ENCODE results near the gene CHST12.
A peak's percentile ranks its signal among the peaks of the same experiment; 100 is the strongest.

Gene CHST12

DNA sequence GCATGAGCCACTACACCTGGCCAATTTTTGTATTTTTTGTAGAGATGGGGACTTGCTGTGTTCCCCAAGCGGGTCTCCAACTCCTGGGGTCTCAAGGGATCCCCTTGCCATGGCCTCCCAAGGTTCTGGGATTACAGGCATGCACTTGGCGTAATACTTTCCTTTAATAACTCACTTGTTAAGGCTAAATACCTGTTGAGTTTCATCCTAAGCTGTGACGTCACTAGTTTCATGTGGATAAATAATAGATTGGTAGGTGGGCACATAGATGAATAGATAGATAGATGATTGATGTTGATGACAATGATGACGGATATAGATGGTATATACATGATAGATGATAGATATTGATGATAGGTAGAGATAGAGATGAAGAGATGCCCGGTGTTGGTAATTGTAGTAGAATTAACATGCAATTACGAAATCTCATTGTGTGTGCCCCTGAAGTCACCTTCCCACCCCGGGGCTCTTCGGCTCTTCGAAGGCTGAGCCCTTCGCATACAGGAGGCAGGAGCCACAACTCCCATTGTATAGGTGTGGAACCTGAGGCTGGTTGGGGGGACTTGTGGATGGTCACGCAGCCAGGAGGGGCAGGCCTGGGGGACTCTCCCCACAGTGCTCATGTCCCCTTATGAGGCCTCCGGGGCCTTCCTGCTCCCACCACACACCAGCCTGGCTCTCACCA lies 70.2 kb downstream of the CHST12 start:
- Mint-ChIP-seq H3K36me3 (ENCODE audit: low read depth) (no peaks in the 10 kb centered on the region), H3K27me3 (peaks cover 45% of the 10 kb centered on the region), H3K27ac (no peak overlapping the region), H3K4me1 (ENCODE audit: low read depth) (peaks cover 46% of the 10 kb centered on the region), H3K9me3 (no peaks in the 10 kb centered on the region), H3K4me3 (no peak overlapping the region)
- intact Hi-C loops (cut with micrococcal nuclease) = no loop called here

DNA sequence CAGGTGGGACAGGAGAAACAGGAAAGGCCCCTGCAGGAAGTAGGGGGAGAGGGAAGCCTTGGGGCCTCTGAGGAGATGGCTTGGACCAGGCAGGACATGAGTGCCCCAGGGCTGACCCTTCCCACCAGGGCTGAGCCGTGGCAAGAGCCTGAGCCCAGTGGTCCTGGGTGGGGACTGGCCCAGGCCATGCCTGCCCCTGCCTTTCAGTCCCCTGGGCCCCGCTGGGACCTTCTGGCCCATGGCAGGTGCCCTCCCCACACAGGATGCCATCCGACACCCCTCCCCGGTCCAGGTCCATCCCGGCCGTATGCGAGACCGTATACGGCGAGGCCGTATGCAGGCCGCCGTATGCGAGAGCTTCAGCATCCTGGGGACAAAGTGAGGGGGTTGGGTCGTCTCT lies 70.8 kb downstream of the CHST12 start:
- Mint-ChIP-seq H3K27me3 (peaks cover 51% of the 10 kb centered on the region), H3K27ac (no peak overlapping the region), H3K9me3 (no peaks in the 10 kb centered on the region), H3K4me1 (ENCODE audit: low read depth) (peaks cover 42% of the 10 kb centered on the region), H3K4me3 (no peak overlapping the region), H3K36me3 (ENCODE audit: low read depth) (no peaks in the 10 kb centered on the region)
- intact Hi-C loops (cut with micrococcal nuclease) = no loop called here

DNA sequence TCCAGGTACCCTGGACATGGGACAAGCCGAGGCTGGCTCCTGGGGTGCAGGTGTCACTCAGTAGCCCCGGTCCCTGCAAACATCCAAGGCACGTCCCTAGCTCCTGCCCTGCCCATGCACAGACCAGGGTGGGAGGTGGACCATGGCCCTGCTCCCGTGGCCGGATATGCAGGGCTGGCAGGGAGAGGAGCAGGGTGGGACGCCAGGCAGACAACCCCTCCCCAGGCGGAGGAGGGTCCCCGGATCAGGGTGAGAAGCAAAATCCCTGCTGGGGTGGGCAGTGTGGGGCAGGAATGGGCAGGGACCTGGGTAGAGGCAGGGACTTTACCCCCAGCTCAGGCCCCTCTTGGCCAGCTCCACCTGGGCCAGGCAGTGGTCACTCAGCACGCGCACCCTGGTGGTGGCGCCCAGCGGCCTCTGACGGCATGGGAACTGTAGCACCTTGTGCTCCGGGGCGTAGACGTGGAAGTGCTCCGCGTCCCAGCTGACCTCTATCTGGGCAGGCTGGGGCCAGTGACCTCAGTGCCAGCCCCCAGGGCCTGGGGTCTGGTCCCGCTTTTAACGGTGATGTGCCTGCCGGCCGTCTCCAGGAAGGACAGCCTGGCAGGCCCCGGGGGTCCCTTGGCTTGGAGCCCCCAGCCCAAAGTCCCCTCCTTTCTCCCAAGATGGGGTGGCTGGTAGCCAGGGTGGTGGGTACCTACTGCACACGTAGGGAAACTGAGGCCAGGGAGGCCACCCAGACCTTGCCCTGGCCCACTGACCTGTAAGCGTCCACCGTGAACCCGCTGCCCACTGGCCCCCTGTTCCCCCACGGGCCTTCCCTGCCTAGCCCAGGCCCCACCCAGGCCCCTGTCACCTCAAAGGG lies 71.6 kb downstream of the CHST12 start:
- Mint-ChIP-seq H3K27me3 (peaks cover 56% of the 10 kb centered on the region), H3K4me3 (no peak overlapping the region), H3K4me1 (ENCODE audit: low read depth) (peaks cover 34% of the 10 kb centered on the region), H3K27ac (no peak overlapping the region), H3K36me3 (ENCODE audit: low read depth) (no peaks in the 10 kb centered on the region), H3K9me3 (no peaks in the 10 kb centered on the region)
- intact Hi-C loops (cut with micrococcal nuclease) = loop anchor here (5.0 kb wide), 2 partner anchors 42 to 82 kb away; partner anchors contain the start of genes BRAT1, IQCE and LFNG

DNA sequence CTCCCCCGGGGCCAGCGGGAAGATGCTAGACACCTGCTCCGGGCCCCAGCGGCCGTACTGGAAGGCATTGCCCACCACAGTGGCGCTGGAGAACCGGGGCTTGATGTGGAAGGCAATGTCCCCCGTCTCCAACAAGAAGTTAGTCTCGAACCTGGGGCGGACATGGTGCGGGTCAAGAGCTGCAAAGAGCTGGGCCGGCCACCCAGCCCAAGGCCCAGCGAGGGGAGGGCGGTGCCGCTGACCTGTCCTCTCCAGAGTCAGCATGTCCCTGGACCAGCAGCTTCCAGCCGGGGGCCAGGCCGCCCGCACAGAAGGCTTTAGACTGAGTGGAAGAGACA lies 72.2 kb downstream of the CHST12 start:
- Mint-ChIP-seq H3K27ac (no peak overlapping the region), H3K36me3 (ENCODE audit: low read depth) (no peaks in the 10 kb centered on the region), H3K4me3 (no peak overlapping the region), H3K9me3 (no peaks in the 10 kb centered on the region), H3K27me3 (peaks cover 56% of the 10 kb centered on the region), H3K4me1 (ENCODE audit: low read depth) (peaks cover 28% of the 10 kb centered on the region)
- intact Hi-C loops (cut with micrococcal nuclease) = loop anchor here (5.0 kb wide), 2 partner anchors 42 to 82 kb away; partner anchors contain the start of genes BRAT1, IQCE and LFNG

DNA sequence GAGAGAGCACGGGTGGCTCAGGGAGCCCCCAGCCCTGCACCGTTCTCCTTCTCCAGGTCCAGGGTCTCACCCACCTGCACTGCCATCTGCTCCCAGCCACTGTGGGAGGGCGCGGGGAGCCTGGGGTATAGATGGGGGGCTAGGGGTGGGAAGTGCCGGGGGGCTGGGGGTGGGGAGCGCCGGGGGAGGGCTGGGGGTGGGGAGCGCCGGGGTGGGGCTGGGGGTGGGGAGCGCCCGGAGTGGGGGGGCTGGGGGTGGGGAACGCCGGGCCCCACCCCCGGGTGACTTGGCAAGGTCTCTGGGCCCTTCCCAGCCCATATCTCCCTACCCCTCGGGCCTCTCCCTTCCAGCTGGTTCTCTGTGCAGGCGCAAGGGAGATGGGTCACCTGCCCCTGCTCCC lies 72.9 kb downstream of the CHST12 start, which contains the start of gene GRIFIN:
Gene GRIFIN (minus strand): TSS at position 101 of the 400 bp plus-strand sequence. CDS start 15 bp downstream, at position 86.
- H3K9me3 Mint-ChIP-seq = no peaks in the 10 kb centered on the region
- peaks cover 23% of the 10 kb centered on the region for H3K4me1 Mint-ChIP-seq (ENCODE audit: low read depth)
- no peak within 1 kb of the TSS for H3K4me3 Mint-ChIP-seq
- intact Hi-C loops (cut with micrococcal nuclease) = loop anchor here (5.0 kb wide), 2 partner anchors 41 to 81 kb away; partner anchors contain the start of genes BRAT1, IQCE and LFNG
- peaks cover 55% of the 10 kb centered on the region for H3K27me3 Mint-ChIP-seq
- peak within 1 kb of the TSS; percentile 4 for H3K27ac Mint-ChIP-seq
- H3K36me3 Mint-ChIP-seq (ENCODE audit: low read depth) = no peaks in the 10 kb centered on the region

DNA sequence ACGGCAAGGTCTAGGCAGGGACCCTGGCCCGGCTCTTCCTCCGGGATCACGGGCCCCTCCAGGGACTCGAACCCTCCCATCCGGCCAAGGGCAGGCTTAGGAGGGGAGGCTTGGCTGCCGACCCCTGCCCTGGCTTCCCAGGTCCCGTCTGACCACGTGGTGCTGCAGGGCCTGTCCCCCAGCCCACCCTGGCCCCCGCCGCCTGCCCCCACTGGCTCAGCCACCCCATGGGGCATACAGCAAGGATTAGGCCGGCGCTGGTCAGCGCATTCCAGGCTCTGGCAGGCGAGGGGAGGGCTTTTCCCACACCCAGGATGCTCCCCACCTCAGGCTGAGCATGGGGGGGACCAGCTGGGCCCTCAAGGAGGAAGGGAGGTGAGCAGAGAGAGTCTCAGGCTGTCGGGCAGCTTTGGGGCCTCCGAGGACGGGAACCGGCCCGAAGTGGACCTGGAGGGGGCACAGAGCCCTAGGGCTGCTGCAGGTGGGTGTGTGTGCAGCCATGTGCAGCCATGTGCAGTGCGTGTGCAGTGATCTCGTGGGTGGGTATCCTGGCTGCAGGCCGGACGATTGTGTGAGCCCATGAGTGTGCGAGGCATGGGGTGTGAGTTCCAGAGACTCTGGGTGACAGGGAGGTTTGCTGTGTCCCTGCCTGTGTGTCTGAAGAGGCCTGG lies 73.5 kb downstream of the CHST12 start:
- intact Hi-C loops (cut with micrococcal nuclease) = loop anchor here (5.0 kb wide), 2 partner anchors 40 to 80 kb away; partner anchors contain the start of genes BRAT1, IQCE and LFNG
- H3K9me3 Mint-ChIP-seq = no peaks in the 10 kb centered on the region
- peak overlapping the region; percentile 4 for H3K27ac Mint-ChIP-seq
- no peaks in the 10 kb centered on the region for H3K36me3 Mint-ChIP-seq (ENCODE audit: low read depth)
- no peak overlapping the region for H3K4me3 Mint-ChIP-seq
- H3K27me3 Mint-ChIP-seq = peaks cover 50% of the 10 kb centered on the region
- peaks cover 19% of the 10 kb centered on the region for H3K4me1 Mint-ChIP-seq (ENCODE audit: low read depth)

DNA sequence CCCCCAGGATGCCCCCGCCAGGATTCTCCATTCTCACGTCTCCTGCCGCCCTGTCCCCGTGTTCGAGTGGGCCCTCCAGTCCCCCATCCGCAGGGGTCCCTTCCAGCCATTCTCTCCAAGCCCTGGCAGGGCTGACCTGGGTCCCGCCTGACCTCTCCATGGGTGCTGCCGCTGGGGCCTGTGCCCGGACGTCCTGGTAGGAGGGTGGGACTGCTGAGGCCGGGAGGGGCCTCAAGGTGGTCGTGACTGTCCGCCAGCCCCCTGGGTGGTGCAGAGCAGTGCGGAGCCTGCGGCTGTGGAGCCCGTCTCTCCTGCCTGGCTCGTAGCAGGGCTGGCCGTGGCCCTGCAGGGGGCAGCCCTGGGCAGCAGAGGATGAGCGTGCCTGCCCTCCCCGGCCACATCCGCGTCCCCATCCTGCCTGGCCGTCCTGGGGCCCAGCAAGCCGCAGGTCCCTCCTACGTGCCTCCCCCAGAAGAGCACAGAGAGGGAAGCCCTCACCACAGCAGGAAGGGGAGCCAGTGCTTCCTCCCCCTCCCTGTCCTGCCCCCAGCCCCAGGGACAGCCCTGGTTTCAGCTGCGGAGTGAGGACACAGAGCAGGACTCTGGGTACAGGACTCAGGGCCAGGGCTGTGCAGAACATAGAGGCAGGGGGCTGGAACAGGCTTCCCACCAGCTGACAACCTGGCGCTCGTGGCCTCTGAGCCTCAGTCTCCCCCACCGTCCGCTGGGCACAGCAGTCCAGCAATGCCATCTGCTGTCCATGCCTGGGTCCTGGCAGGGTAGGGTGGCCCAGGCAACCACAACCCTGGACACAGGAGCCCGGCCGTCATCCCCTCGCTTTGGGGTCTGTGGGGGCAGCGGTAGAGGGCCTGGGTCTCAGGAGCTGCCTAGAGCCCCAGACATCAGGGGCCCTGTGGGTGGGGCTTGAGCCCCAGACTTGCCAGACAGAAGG lies 74.3 kb downstream of the CHST12 start:
- peaks cover 4% of the 10 kb centered on the region for H3K9me3 Mint-ChIP-seq
- H3K27me3 Mint-ChIP-seq = peaks cover 53% of the 10 kb centered on the region
- H3K36me3 Mint-ChIP-seq (ENCODE audit: low read depth) = no peaks in the 10 kb centered on the region
- H3K27ac Mint-ChIP-seq = peak overlapping the region; percentile 45
- intact Hi-C loops (cut with micrococcal nuclease) = loop anchor here (5.0 kb wide), 2 partner anchors 40 to 80 kb away; partner anchors contain the start of genes BRAT1, IQCE and LFNG
- H3K4me3 Mint-ChIP-seq = no peak overlapping the region
- H3K4me1 Mint-ChIP-seq (ENCODE audit: low read depth) = peaks cover 19% of the 10 kb centered on the region

DNA sequence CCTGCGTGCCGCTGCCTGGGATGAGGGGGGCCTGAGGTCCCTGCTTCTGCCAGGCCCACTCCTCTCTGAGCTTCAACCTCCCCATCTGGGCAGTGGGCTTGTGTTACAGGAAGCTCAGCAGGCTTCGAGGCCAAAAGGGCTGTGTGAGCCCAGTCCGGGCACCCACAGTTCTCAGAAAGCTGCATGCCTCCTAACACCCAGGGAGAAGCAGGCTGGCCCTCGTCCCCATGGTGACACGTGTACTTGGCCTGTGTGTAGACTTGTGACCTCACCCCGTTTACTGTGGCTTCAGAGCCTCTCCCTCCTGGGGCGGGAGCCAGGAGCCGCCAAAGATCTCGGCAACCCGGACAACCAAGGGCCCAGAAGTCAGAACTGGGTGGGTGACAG lies 75.0 kb downstream of the CHST12 start:
- intact Hi-C loops (cut with micrococcal nuclease) = loop anchor here (5.0 kb wide), 2 partner anchors 39 to 79 kb away; partner anchors contain the start of genes BRAT1, IQCE and LFNG
- Mint-ChIP-seq H3K36me3 (ENCODE audit: low read depth) (no peaks in the 10 kb centered on the region), H3K9me3 (peaks cover 10% of the 10 kb centered on the region), H3K27me3 (peaks cover 57% of the 10 kb centered on the region), H3K4me1 (ENCODE audit: low read depth) (peaks cover 19% of the 10 kb centered on the region), H3K27ac (peak overlapping the region; percentile 45), H3K4me3 (no peak overlapping the region)

DNA sequence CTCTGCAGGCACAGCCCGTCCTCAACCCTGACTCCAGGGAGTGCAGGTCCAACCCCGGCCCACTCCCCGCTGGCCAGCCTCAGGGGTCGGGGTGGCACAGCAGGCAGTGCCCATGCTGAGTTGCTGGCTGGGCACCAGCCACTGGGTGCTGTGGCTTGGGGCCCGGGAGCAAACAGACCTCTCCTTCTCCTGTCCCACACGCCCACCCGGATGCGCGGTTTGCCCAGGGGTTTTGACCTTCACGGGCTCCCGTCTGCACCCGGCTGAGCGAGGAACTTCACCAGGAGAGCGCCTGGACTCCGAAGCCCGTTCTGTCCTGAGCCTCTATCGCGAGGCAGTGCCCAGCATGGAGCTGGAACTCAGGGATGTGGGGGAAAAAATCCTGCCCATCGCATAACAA lies 75.4 kb downstream of the CHST12 start:
- H3K4me3 Mint-ChIP-seq = no peak overlapping the region
- intact Hi-C loops (cut with micrococcal nuclease) = loop anchor here (5.0 kb wide), 2 partner anchors 39 to 79 kb away; partner anchors contain the start of genes BRAT1, IQCE and LFNG

DNA sequence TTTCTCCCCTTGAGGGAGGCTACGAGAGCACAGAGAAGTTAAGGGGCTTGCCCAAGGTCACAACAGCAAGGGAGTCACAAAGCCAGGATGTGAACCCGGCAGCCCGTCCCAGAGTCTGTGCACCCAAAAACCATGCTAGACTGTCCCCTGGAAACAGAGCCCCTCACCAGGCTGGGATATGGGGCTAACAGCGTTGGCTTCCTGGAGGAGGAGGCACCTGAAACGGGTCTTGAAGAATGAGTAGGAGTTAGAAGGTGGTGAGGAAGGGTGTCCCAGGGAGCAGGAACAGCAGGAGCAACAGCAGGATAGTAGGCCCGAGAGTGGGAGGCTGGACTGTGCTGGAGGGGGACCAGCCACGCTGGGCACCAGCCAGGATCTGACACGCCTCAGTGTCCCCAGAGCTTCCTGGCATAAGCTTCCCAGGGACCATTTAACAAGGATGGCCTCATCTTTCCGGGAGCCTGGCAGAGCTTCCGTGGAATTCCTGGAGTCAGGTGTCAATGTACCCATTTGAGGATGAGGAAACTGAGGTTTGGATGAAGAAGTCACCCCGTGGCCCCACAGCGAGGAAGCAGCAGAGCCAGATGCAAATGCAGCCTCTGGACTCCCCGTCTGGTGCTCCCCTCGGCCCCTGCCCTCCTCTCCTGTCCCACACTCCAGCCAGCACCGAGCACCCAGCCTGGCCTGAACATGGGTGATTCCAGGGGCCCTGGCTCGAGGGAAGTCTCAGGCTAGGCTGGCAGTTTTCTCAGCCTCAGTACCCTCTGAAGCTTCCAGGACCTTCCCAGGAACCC lies 76.1 kb downstream of the CHST12 start:
- H3K4me3 Mint-ChIP-seq = no peak overlapping the region
- peaks cover 52% of the 10 kb centered on the region for H3K27me3 Mint-ChIP-seq
- peaks cover 19% of the 10 kb centered on the region for H3K4me1 Mint-ChIP-seq (ENCODE audit: low read depth)
- peaks cover 11% of the 10 kb centered on the region for H3K9me3 Mint-ChIP-seq
- H3K27ac Mint-ChIP-seq = peak overlapping the region; percentile 55
- intact Hi-C loops (cut with micrococcal nuclease) = loop anchor here (5.0 kb wide), 2 partner anchors 38 to 78 kb away; partner anchors contain the start of genes BRAT1, IQCE and LFNG
- no peaks in the 10 kb centered on the region for H3K36me3 Mint-ChIP-seq (ENCODE audit: low read depth)

More for the DNA sequence above, 75.4 kb downstream of the CHST12 start:
- H3K9me3 Mint-ChIP-seq = peaks cover 11% of the 10 kb centered on the region
- H3K4me1 Mint-ChIP-seq (ENCODE audit: low read depth) = peaks cover 19% of the 10 kb centered on the region
- peak overlapping the region; percentile 55 for H3K27ac Mint-ChIP-seq
- peaks cover 55% of the 10 kb centered on the region for H3K27me3 Mint-ChIP-seq
- no peaks in the 10 kb centered on the region for H3K36me3 Mint-ChIP-seq (ENCODE audit: low read depth)

DNA sequence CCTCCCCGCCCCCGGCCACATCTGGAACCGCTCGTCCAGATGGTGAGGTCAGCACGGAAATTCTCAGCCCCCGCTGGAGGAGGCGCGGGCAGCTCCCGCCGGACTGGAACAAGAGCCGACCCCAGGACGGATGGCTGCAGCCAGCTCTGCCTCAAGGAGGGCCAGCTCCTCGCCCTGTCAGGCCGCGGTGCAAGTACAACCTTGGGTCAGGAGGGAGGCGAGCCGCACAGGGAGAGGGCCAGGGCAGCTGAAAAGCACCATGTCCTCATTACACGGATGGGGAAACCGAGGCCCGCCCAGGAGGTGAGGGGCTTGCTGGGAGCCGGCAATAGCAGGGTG lies 76.6 kb downstream of the CHST12 start:
- Mint-ChIP-seq H3K4me1 (ENCODE audit: low read depth) (peaks cover 19% of the 10 kb centered on the region), H3K4me3 (no peak overlapping the region), H3K9me3 (peaks cover 11% of the 10 kb centered on the region), H3K36me3 (ENCODE audit: low read depth) (no peaks in the 10 kb centered on the region), H3K27ac (no peak overlapping the region), H3K27me3 (peaks cover 52% of the 10 kb centered on the region)
- intact Hi-C loops (cut with micrococcal nuclease) = no loop called here

DNA sequence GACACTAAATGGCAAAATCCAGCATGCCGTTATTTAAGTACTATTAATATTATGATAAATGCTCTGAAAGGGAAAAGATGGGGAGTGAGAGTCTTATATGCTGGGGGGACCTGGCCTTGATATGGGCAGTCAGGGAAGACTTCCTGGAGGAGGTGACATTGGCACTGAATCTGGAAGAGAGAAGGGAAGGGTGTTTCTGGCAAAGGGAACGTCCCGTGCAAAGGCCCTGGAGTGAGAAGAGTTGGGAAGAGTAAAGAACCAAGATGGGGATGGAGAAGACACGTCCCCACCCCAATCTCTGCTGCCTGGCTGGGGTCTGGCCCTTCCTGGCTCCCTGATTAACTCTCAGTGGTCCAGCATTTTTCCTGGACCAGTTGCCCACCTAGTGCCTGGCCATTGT lies 77.8 kb downstream of the CHST12 start:
- Mint-ChIP-seq H3K4me3 (no peak overlapping the region), H3K36me3 (ENCODE audit: low read depth) (no peaks in the 10 kb centered on the region), H3K27me3 (peaks cover 50% of the 10 kb centered on the region), H3K4me1 (ENCODE audit: low read depth) (peaks cover 19% of the 10 kb centered on the region), H3K27ac (no peak overlapping the region), H3K9me3 (peaks cover 11% of the 10 kb centered on the region)
- intact Hi-C loops (cut with micrococcal nuclease) = no loop called here

Data from dendritic cell treated with granulocyte-macrophage colony-stimulating factor and Interleukin-4, amounts not matched to agents 40 ng/mL and 50 ng/mL, for 4 days (primary cell).